Measurements from ENCODE around the gene ZNF107.

- no peak for TF ChIP-seq CTCF (IDR thresholded peaks at IDR 0.05; ENCODE audit: low read depth, low read length, missing input control)
- no peak for TF ChIP-seq REST (IDR thresholded peaks at IDR 0.05)
- no peak for TF ChIP-seq JUND (IDR thresholded peaks at IDR 0.05)
- no peak for TF ChIP-seq MAX (IDR thresholded peaks at IDR 0.05)
- TF ChIP-seq ATF3 (IDR thresholded peaks at IDR 0.05): no peak
- no peak for TF ChIP-seq YY1 (IDR thresholded peaks at IDR 0.05)
- TF ChIP-seq SP1 (IDR thresholded peaks at IDR 0.05): no peak
- no peak for TF ChIP-seq EGR1 (IDR thresholded peaks at IDR 0.05; ENCODE audit: low read depth in 2 of 2)
- no peak for TF ChIP-seq RAD21 (IDR thresholded peaks at IDR 0.05)
- TF ChIP-seq ZBTB33 (IDR thresholded peaks at IDR 0.05): no peak
- no peak for TF ChIP-seq FOXA1 (IDR thresholded peaks at IDR 0.05)
- TF ChIP-seq HNF4G (IDR thresholded peaks at IDR 0.05): no peak
- no peak for TF ChIP-seq GABPA (IDR thresholded peaks at IDR 0.05 in 1 of 2, conservative IDR thresholded peaks at IDR 0.05 in 1 of 2)
- TF ChIP-seq NR2F2 (IDR thresholded peaks at IDR 0.05): no peak
Observed at GRCh38 chr7:64758151-64758550, 92.2 kb downstream of the ZNF107 start.

Measured in liver (tissue), 3 donors.